Measurements from ENCODE around the gene ENPP6. TPM values are rescaled to one million over a fixed set of nuclear protein-coding genes. Genes with fewer than 3 reads are reported as not detected.

ENPP6 gene
- total RNA-seq, 1 donor from 2014 or later = 0.41 TPM

DNA sequence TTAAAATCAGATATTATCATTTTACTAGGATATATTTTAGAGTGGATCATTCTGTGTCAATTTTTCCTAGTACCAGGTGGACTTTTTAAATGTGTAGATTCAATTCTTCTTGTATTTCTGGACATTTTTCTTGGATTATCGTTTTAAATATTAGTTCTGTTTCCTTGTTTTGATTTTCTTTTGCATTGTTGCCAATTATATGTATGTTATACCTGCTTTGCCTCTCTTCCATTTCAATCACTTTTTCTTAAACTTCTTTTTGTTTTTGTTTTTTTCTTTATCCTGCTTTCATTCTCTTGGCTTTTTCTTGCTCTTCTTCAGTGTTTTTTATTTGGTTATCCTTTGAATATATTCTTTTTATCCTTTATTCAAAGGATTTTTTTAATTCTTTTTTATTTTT is 171.5 kb downstream of the ENPP6 start:
- Mint-ChIP-seq H3K27me3 (ENCODE audit: unreplicated experiment) (peaks cover 3% of the 10 kb centered on the region), H3K27ac (ENCODE audit: unreplicated experiment) (no peak overlapping the region), H3K36me3 (ENCODE audit: low read depth, unreplicated experiment) (no peaks in the 10 kb centered on the region), H3K4me1 (ENCODE audit: unreplicated experiment) (no peaks in the 10 kb centered on the region), H3K9me3 (ENCODE audit: unreplicated experiment) (no peaks in the 10 kb centered on the region), H3K4me3 (ENCODE audit: unreplicated experiment) (no peak overlapping the region)
- DNase-seq (ENCODE audit: low spot score) = no peak
- TF ChIP-seq, protein P1, sequence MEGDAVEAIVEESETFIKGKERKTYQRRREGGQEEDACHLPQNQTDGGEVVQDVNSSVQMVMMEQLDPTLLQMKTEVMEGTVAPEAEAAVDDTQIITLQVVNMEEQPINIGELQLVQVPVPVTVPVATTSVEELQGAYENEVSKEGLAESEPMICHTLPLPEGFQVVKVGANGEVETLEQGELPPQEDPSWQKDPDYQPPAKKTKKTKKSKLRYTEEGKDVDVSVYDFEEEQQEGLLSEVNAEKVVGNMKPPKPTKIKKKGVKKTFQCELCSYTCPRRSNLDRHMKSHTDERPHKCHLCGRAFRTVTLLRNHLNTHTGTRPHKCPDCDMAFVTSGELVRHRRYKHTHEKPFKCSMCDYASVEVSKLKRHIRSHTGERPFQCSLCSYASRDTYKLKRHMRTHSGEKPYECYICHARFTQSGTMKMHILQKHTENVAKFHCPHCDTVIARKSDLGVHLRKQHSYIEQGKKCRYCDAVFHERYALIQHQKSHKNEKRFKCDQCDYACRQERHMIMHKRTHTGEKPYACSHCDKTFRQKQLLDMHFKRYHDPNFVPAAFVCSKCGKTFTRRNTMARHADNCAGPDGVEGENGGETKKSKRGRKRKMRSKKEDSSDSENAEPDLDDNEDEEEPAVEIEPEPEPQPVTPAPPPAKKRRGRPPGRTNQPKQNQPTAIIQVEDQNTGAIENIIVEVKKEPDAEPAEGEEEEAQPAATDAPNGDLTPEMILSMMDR (IDR thresholded peaks at IDR 0.05; ENCODE audit: unreplicated experiment) = no peak

DNA sequence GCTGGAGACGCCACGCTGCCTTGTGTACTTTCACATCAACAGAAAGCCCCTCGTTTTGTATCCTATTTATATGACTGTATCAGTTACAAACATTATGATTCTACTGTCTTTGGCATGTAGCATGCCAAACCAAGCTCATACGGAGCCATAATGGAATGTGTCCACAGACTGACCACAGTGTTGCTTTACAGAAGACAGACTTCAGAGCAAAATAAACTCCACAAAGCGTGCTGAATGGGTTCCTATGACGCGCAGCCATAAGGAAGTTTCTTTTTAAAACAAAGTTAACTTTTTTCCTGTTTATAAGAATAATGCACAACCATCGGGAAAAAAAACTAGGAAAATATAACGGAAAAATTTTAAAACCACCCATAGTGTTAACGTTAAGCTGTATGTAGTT is 176.5 kb downstream of the ENPP6 start:
- TF ChIP-seq, protein P1 (IDR thresholded peaks at IDR 0.05; ENCODE audit: unreplicated experiment) = no peak
- peaks cover 3% of the 10 kb centered on the region for H3K27me3 Mint-ChIP-seq (ENCODE audit: unreplicated experiment)
- H3K4me1 Mint-ChIP-seq (ENCODE audit: unreplicated experiment) = peaks cover 8% of the 10 kb centered on the region
- H3K4me3 Mint-ChIP-seq (ENCODE audit: unreplicated experiment) = no peak overlapping the region
- no peak for DNase-seq (ENCODE audit: low spot score)
- H3K27ac Mint-ChIP-seq (ENCODE audit: unreplicated experiment) = no peak overlapping the region
- no peaks in the 10 kb centered on the region for H3K9me3 Mint-ChIP-seq (ENCODE audit: unreplicated experiment)
- H3K36me3 Mint-ChIP-seq (ENCODE audit: low read depth, unreplicated experiment) = peaks cover 3% of the 10 kb centered on the region

- H3K27me3 Mint-ChIP-seq (ENCODE audit: unreplicated experiment) = peaks cover 3% of the 10 kb centered on the region
- peaks cover 8% of the 10 kb centered on the region for H3K4me1 Mint-ChIP-seq (ENCODE audit: unreplicated experiment)
- DNase-seq (ENCODE audit: low spot score) = peak; percentile 5
- no peaks in the 10 kb centered on the region for H3K9me3 Mint-ChIP-seq (ENCODE audit: unreplicated experiment)
- H3K4me3 Mint-ChIP-seq (ENCODE audit: unreplicated experiment) = no peak overlapping the region
- TF ChIP-seq, protein P1 (IDR thresholded peaks at IDR 0.05; ENCODE audit: unreplicated experiment) = no peak
- H3K27ac Mint-ChIP-seq (ENCODE audit: unreplicated experiment) = no peak overlapping the region
- H3K36me3 Mint-ChIP-seq (ENCODE audit: low read depth, unreplicated experiment) = peaks cover 3% of the 10 kb centered on the region
These were observed 177.7 kb downstream of the ENPP6 start for GRCh38 chr4:184039963-184040383.
